Measurements from ENCODE around the gene ITGB5. TPM values are rescaled to one million over a fixed set of nuclear protein-coding genes. Genes with fewer than 3 reads are reported as not detected.
"Not testable (repeated sequence)": the region's sequence is repeated elsewhere in the genome, so short reads cannot be mapped to it uniquely, and the experiment has no call there.

Gene ITGB5
- total RNA-seq, 1 donor from 2014 or later, result 156 TPM

DNA sequence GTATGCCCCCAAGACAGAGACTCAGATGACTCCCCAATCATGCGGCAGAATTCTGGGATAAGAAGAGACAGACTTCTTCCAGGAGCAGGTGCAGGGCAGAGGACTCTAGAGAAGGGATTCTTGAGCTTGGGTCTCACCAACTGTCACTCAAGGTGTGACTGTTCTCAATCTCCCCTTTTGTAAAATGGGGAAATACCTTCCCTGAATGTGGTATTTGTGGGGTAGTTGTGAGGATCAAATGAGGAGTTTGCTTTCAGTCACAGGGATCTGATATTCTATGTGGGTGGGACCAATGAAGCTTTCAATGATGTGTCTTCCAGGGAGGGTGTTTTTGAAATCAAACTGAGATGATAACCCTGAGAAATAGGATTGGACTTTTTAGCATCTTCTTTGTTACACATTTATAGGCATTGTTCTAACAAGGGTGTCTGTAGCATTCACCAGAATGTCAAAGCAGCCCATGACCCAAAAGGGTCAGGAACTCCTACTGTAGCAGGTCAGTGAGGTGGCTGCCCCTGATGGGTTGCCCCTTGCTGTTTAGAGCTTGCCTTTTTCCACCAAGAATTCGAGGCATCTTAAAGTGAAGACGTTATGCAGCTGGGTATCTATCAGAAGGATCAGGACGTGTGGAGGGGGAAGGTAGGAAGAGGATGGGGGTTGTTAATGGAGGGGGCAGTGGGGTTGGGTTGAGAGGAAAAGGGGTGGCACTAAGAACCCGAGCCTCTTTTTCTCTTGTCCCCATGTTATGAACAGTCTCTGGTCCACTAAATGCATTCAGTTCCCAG, 128.1 kb downstream of the ITGB5 start:
- DNase-seq (ENCODE audit: extremely low spot score in 2 of 2), result no peak

DNA sequence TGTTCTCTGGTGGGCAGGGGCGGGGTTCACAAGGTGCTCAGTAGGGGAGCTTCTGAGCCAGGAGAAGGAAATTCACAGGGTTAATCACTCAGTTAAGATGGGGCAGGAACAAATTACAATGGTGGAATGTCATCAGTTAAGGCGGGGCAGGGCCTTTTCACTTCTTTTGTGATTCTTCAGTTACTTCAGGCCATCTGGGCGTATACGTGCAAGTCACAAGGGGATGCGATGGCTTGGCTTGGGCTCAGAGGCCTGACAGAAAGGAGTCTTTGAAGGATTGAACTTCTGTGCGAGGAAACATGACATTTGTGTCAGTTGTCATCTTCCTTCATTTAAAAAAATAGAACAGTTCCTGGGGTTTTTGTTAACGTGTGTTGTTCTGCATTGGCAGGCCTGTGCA, 129.2 kb downstream of the ITGB5 start:
- peak in 1 of 2 donors; percentile 8 for DNase-seq (ENCODE audit: extremely low spot score in 2 of 2)
- H3K4me3 ChIP-seq; intact Hi-C loops (cut with DNase I): not testable (repeated sequence)

More for the DNA sequence above, 128.1 kb downstream of the ITGB5 start:
- no peaks in the 10 kb centered on the region for H3K9me3 ChIP-seq
- no peak overlapping the region for H3K27ac ChIP-seq
- peaks cover 0 to 15% of the 10 kb centered on the region in 2 donors for H3K36me3 ChIP-seq
- no peak overlapping the region for H3K4me3 ChIP-seq
- TF ChIP-seq, protein P1, sequence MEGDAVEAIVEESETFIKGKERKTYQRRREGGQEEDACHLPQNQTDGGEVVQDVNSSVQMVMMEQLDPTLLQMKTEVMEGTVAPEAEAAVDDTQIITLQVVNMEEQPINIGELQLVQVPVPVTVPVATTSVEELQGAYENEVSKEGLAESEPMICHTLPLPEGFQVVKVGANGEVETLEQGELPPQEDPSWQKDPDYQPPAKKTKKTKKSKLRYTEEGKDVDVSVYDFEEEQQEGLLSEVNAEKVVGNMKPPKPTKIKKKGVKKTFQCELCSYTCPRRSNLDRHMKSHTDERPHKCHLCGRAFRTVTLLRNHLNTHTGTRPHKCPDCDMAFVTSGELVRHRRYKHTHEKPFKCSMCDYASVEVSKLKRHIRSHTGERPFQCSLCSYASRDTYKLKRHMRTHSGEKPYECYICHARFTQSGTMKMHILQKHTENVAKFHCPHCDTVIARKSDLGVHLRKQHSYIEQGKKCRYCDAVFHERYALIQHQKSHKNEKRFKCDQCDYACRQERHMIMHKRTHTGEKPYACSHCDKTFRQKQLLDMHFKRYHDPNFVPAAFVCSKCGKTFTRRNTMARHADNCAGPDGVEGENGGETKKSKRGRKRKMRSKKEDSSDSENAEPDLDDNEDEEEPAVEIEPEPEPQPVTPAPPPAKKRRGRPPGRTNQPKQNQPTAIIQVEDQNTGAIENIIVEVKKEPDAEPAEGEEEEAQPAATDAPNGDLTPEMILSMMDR (IDR thresholded peaks at IDR 0.05), result no peak
- TF ChIP-seq POLR2A (IDR thresholded peaks at IDR 0.05) (no peak), POLR2AphosphoS5 (IDR thresholded peaks at IDR 0.05; ENCODE audit: insufficient read depth in 1 of 2, low read depth in 1 of 2) (no peak)
- no peaks in the 10 kb centered on the region for H3K27me3 ChIP-seq
- intact Hi-C loops (cut with DNase I), result no loop called here
- H3K4me1 ChIP-seq, result peaks cover 20% of the 10 kb centered on the region

DNA sequence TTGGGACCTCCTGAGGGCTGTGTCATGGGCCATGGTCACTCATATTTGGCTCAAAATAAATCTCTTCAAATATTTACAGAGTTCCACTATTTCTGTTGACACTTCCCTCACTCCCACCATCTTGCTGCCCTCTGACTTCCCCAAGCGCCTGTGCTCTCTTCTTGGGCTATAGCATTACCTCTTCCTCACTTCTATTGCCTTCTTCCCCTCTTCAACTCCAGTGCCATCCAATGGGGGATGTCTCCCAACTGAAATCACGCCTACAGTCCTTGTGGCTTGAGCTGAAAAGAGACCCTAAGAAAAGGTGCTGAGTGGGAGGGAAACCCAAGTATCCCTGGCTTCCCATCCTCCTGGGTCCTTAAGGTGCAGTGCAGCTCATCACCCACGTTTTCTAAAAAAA, 135.1 kb downstream of the ITGB5 start:
- H3K27me3 ChIP-seq, result no peaks in the 10 kb centered on the region
- no peaks in the 10 kb centered on the region for H3K36me3 ChIP-seq
- H3K27ac ChIP-seq, result no peak overlapping the region
- H3K4me1 ChIP-seq, result peaks cover 4% of the 10 kb centered on the region
- no peaks in the 10 kb centered on the region for H3K9me3 ChIP-seq
- H3K4me3 ChIP-seq, result no peak overlapping the region
- TF ChIP-seq, protein P1 (IDR thresholded peaks at IDR 0.05), result no peak
- no peak for TF ChIP-seq POLR2AphosphoS5 (IDR thresholded peaks at IDR 0.05; ENCODE audit: insufficient read depth in 1 of 2, low read depth in 1 of 2)
- no peak for TF ChIP-seq POLR2A (IDR thresholded peaks at IDR 0.05)
- peak in 1 of 2 donors; percentile 32 for DNase-seq (ENCODE audit: extremely low spot score in 2 of 2)
- intact Hi-C loops (cut with DNase I), result no loop called here

More for the DNA sequence above, 129.2 kb downstream of the ITGB5 start:
- H3K27ac ChIP-seq, H3K9me3 ChIP-seq, H3K36me3 ChIP-seq, H3K27me3 ChIP-seq: not testable (repeated sequence)
- H3K4me1 ChIP-seq, result peaks cover 20% of the 10 kb centered on the region

DNA sequence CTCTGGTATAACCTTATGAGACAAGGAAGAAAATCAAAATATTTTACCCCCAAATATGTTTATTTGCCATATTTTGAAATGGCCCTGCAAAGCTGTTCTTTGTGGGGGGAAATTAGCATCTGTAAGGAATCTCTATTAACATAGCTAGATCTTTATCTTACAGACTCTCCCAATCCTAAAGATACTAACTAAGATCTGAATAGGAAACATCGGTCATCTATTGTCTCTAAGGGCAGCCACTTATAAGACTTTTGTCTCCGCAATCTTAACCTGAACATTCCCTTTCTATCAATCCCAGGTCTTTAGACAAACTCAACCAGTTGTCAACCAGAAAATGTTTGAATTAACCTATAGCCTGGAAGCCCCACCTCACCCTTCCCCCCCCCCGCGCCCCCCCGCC, 135.7 kb downstream of the ITGB5 start:
- TF ChIP-seq, protein P1 (IDR thresholded peaks at IDR 0.05), result no peak
- TF ChIP-seq POLR2A (IDR thresholded peaks at IDR 0.05) (no peak), POLR2AphosphoS5 (IDR thresholded peaks at IDR 0.05; ENCODE audit: insufficient read depth in 1 of 2, low read depth in 1 of 2) (no peak)
- no peak overlapping the region for H3K27ac ChIP-seq
- peaks cover 5% of the 10 kb centered on the region for H3K4me1 ChIP-seq
- no peaks in the 10 kb centered on the region for H3K27me3 ChIP-seq
- H3K9me3 ChIP-seq, result no peaks in the 10 kb centered on the region
- no peaks in the 10 kb centered on the region for H3K36me3 ChIP-seq
- no peak for DNase-seq (ENCODE audit: extremely low spot score in 2 of 2)
- H3K4me3 ChIP-seq, result no peak overlapping the region
- intact Hi-C loops (cut with DNase I), result no loop called here

DNA sequence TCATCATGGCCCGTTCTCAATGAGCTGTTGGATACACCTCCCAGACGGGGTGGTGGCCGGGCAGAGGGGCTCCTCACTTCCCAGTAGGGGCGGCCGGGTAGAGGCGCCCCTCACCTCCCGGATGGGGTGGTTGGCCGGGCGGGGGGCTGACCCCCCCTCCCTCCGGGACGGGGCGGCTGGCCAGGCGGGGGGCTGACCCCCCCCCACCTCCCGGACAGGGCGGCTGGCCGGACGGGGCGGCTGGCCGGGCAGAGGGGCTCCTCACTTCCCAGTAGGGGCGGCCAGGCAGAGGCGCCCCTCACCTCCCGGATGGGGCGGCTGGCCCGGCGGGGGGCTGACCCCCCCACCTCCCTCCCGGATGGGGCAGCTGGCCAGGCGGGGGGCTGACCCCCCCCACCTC, 137.3 kb downstream of the ITGB5 start:
- H3K9me3 ChIP-seq; DNase-seq (ENCODE audit: extremely low spot score in 2 of 2); H3K4me1 ChIP-seq; intact Hi-C loops (cut with DNase I); H3K27ac ChIP-seq; H3K36me3 ChIP-seq; H3K27me3 ChIP-seq: not testable (repeated sequence)
- peak overlapping the region in 1 of 2 donors; percentile 16 for H3K4me3 ChIP-seq

DNA sequence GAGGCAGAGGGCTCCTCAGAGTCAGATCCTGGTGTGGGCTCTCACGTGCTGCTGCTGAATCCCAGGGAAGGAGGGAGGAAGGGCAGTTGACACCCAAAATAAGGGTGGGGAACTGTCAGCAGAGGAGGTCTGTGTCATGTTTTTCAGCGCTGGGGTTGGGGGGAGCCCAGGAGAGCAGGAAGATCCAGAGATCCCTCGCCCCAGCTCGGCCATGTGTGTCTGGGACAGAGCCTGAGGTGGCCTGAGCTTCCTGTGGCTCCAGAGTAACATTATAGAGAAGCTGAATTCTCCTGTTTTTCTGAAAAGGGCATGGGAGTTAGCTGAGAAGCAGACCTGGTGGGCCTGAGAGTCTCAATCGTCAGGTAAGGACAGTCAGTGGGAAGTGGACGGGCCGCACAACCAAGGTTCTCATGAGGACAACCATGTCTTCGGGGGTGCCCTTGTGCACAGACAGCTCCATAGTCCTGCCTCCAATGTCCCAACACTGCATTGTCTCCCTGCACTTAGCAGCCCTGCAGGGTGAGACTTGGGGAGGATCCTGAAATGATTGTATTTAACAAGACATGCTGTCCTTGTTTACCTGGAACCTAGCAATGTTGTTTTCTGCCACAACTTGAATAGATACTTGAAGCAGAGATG, 138.5 kb downstream of the ITGB5 start:
- Histone ChIP-seq H3K9me3 (no peaks in the 10 kb centered on the region), H3K4me1 (peaks cover 5% of the 10 kb centered on the region), H3K36me3 (peaks cover 0 to 19% of the 10 kb centered on the region in 2 donors), H3K27me3 (no peaks in the 10 kb centered on the region), H3K27ac (no peak overlapping the region), H3K4me3 (no peak overlapping the region)
- DNase-seq (ENCODE audit: extremely low spot score in 2 of 2), result no peak
- intact Hi-C loops (cut with DNase I), result no loop called here
- TF ChIP-seq, protein P1 (IDR thresholded peaks at IDR 0.05), result no peak
- TF ChIP-seq POLR2A (IDR thresholded peaks at IDR 0.05) (no peak), POLR2AphosphoS5 (IDR thresholded peaks at IDR 0.05; ENCODE audit: insufficient read depth in 1 of 2, low read depth in 1 of 2) (no peak)
